GM18526 (cell line): ENCODE data around the gene CRYBB2.

Experiments
- POLR2A ChIP-seq: IDR thresholded peaks from 3 replicates; pipeline ENCODE4 v1.6.1; 2011; ENCODE audit not compliant: insufficient read length; ENCODE audit errors: extremely low read depth

The CRYBB2 gene

GRCh38 chr22:25193548-25193947, 25.9 kb upstream of the CRYBB2 start:
- TF ChIP-seq POLR2A: no peak

GRCh38 chr22:25196326-25196725, 23.1 kb upstream of the CRYBB2 start:
- TF ChIP-seq POLR2A: no peak

DNA sequence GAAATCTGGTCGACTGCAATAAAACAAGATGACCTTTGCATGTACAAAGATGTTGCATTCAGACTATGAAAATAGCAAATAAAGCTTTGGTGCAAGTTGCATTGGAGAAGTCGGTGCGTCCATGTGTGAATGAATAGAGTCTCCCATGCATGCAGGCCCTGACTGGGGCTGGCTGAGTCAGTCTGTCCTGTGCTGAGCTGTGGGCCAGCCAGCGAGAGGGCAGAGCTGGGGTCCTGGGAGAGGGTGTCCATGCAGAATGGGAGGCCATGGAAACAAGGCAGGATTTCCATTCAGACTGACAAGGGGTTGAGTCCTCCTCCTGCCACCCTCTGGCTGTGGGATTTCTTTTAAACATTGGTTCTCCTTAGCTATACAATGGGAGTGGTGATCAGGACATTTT, 22.1 kb upstream of the CRYBB2 start:
- TF ChIP-seq POLR2A: no peak

DNA sequence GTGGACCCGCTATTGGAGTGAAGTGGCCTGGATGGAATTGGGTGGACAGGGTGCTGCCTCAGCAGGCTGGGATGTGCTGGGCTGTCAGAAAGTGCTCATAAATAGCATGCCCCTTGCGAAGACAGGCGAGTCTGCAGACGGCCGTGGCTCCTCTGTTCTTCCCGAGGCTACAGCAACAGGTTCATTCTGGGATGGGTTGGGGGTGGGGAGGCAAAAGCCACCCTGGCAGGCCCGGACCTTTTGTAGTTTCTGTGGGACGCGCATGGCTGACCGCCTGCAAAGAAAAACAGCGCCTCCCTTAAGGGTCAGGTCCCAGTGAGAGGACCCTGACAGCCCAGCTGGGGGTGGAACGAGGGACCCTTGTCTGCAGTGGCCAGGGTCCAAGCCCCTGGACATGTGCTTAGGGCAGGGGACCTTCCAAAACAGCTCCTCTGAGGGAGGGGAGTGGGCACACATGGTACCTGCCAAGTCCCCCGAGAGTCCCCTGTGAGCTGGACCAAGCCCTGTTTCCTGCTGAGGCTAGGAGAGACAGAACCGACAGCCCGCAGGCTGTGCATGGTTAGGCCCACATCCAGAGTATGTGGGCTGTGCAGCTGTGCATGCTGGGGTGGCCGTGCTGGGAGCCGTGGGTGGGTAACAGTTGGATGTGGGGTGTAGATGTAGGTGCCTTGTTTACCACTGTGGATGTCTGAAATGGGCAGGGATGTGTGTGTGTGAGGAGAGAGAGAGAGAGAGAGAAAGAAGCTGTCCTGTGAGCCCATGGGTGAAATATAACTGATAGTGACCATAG, 19.5 kb upstream of the CRYBB2 start, which contains the start of gene CRYBB3:
CRYBB3 (plus strand) TSS at position 128 of the 790 bp plus-strand sequence. CDS start 1,539 bp downstream, outside the sequence.
- no peak for TF ChIP-seq POLR2A

DNA sequence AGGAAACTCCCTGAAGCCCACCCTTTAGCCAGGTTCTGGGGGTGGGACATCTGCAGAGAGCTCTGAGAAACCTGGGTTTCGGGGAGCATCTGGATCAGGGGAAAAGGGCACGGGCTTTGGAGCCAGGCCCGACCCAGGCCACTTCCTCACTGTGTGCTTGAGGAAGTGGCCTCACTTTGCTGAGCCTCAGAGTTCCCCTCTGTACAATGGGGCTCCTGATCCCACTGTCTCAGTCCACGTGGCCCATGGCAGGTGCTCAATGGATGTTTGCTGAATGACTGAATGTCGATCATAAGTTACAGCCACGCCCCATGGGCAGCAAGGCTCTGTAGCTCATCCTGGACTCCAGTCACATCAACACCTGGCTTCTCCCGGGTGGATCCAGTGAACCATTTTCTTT, 18.5 kb upstream of the CRYBB2 start:
- TF ChIP-seq POLR2A: no peak

DNA sequence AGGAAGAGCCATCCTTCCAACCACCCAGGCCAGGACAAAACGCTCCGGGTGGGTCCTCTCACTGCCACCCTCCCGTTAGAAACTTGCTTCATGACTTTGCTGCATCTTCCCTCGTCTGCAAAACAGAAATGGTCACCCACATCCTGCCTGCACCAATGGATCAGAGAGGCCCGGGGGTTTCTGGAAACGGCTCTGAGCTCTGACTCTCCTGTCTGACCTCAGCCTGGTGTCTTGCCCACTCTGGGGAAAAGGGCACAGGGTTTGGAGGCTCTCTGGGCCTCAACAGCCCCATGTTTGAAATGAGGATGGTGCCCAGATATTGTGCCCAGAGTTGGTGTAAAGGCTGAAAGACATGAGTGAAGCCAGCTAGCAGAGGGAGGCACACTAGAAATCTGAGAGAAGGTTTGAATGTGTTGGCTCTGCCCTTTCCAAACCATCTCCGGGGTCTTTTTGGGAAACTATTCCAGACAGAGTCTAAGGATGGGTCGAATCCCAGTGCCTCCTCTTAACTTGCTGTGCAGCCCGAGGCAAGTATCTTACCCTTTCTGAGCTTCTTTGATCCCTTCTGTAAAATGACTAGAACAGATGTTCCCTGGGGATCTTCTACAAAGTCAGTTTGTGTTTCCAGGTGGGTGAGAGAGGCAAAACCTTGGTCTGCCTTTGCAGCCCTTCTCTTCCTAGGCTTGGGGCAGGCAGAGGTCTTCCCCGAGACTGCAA, 17.7 kb upstream of the CRYBB2 start:
- no peak for TF ChIP-seq POLR2A

- no peak for TF ChIP-seq POLR2A
These were observed 17.0 kb upstream of the CRYBB2 start for GRCh38 chr22:25202290-25202921.

GRCh38 chr22:25203082-25203481, 16.4 kb upstream of the CRYBB2 start:
- TF ChIP-seq POLR2A: no peak

DNA sequence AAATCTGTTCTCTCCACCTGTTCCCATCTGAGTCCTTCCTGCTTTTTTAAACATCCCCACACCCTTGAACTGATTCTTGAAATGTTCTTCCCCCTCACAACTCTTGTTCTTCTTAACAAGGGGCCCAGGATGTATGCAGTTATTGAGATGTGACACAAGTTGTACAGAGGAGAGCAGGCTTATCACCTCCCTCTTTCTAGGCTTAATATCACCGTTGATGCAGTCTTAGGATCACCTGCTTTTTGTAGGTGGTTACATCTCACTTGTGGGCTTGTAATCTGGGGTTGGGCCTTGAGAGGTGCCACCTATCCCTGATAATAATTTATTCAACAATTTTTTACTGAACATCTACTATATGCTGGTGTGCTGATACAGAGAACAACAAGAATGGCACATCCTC, 13.6 kb upstream of the CRYBB2 start:
- no peak for TF ChIP-seq POLR2A

DNA sequence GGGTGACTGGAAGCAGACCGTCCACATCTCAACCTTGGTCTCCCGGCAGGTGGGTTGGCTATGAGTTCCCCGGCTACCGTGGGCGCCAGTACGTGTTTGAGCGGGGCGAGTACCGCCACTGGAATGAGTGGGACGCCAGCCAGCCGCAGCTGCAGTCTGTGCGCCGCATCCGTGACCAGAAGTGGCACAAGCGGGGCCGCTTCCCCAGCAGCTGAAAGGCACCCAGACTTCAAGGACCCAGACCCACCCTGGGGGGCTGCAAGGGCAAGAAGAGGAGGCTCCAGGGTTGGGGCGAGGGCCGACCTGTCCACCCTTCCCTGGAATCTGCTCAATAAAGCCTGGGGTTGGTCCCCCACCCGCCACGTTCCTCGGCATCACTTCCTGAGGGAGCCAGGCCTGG, 12.4 kb upstream of the CRYBB2 start:
- no peak for TF ChIP-seq POLR2A

DNA sequence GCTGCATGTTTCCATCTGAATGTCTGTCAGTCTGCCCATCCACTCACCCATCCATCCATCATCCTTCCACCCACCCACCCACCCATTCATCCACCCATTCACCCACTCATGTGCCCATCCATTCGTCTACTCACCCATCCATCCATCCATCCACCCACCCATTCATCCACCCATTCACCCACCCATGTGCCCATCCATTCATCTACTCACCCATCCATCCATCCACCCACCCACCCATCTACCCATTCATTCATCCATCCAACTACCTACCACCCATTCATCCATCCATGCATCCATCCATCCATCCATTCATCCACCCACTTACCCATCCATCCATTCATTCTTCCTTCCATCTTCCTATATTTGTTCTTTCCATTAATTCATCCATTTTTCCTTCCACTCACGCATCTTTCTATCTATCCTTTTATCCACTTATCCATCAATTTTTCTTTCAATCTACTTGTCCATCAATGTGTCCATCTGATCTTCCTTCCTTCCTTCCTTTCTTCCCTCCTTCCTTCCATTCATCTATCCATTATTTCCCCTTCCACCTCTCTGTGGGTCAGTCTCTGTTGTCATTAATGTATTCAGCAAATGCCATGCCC, 11.8 kb upstream of the CRYBB2 start:
- TF ChIP-seq POLR2A: no peak

- no peak for TF ChIP-seq POLR2A
These were observed 11.1 kb upstream of the CRYBB2 start for GRCh38 chr22:25208328-25208727.

DNA sequence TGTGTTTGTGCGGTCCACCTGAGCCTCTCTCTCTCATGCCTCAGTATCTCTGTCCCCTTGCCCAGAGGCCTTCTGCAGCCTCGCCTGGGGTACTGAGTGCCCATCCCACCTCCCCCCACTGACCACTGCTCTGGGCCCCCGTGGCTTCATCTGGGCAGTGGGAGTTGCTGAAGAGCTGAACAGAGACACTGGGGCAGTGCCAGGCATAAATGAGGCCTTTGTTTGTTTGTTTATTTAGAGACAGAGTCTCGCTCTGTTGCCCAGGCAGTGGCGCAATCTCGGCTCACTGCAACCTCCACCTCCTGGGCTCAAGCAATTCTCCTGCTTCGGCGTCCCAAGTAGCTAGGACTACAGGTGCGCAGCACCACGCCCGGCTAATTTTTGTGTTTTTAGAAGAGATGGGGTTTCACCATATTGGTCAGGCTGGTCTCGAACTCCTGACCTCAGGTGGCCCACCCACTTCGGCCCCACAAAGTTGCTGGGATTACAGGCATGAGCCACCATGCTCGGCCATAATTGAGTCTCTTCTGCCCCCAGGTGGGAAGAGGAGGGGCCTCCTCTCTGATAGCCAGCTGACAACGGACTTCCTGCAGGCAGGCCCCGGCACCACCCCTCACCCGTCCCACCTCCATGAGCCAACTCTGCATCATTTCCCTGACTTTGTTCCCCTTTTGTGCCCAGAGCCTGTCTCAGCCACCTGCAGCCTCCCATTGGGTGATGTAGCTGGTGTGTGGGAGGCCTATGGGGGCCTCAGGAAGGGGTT, 10.5 kb upstream of the CRYBB2 start:
- TF ChIP-seq POLR2A: no peak

GRCh38 chr22:25210793-25211192, 8.6 kb upstream of the CRYBB2 start:
- no peak for TF ChIP-seq POLR2A

GRCh38 chr22:25212337-25212736, 7.1 kb upstream of the CRYBB2 start:
- TF ChIP-seq POLR2A: no peak
